SK-N-SH treated with all-trans-retinoic acid at 6 μM for 48 hours (cell line): ENCODE data around the gene WFDC9.

ENCODE experiments used
- ATAC-seq: fragments of 200-7000 bp; cut with Tn5 transposase; 3 replicates; pipeline ENCODE4 v1.9.1; 2020; ENCODE audit warnings: mild to moderate bottlenecking, moderate library complexity
- ARNTL ChIP-seq: fragments of 450-650 bp; formaldehyde crosslinking; IDR thresholded peaks from 2 replicates; pipeline ENCODE4 v1.5.0; 2020; ENCODE audit warnings: low read depth, mild to moderate bottlenecking, moderate library complexity, borderline replicate concordance
- BACH2 ChIP-seq: fragments of 250-450 bp; sonication (Bioruptor Pico); IDR thresholded peaks from 2 replicates; pipeline ENCODE4 v1.9.0; 2021; ENCODE audit warnings: mild to moderate bottlenecking, borderline replicate concordance
- CREB5 ChIP-seq: fragments of 250-450 bp; sonication (Bioruptor Pico); IDR thresholded peaks from 2 replicates; pipeline ENCODE4 v1.5.1; 2020; ENCODE audit warnings: low read depth, mild to moderate bottlenecking, moderate library complexity
- CSDC2 ChIP-seq: fragments of 250-450 bp; sonication (Bioruptor Pico); IDR thresholded peaks from 2 replicates; pipeline ENCODE4 v1.5.0; 2020; ENCODE audit warnings: mild to moderate bottlenecking, moderate library complexity
- CSRNP3 ChIP-seq: fragments of 250-450 bp; sonication (Bioruptor Pico); IDR thresholded peaks from 2 replicates; pipeline ENCODE4 v1.5.1; 2021; ENCODE audit warnings: mild to moderate bottlenecking, moderate library complexity
- GLIS3 ChIP-seq: fragments of 250-450 bp; sonication (Bioruptor Pico); IDR thresholded peaks from 2 replicates; pipeline ENCODE4 v1.5.0; 2020; ENCODE audit warnings: mild to moderate bottlenecking, moderate library complexity
- ISL1 ChIP-seq: fragments of 250-450 bp; sonication (Bioruptor Pico); IDR thresholded peaks from 2 replicates; pipeline ENCODE4 v2.1.2; 2022; ENCODE audit warnings: mild to moderate bottlenecking, moderate library complexity
- OSR1 ChIP-seq: fragments of 250-450 bp; sonication (Bioruptor Pico); IDR thresholded peaks from 2 replicates; pipeline ENCODE4 v1.8.0; 2022; ENCODE audit warnings: moderate library complexity, mild to moderate bottlenecking, inconsistent platforms
- PATZ1 ChIP-seq: fragments of 250-450 bp; sonication (Bioruptor Pico); IDR thresholded peaks from 2 replicates; pipeline ENCODE4 v1.8.0; 2020; ENCODE audit warnings: mild to moderate bottlenecking, moderate library complexity, borderline replicate concordance
- POU6F1 ChIP-seq: fragments of 250-450 bp; sonication (Bioruptor Pico); IDR thresholded peaks from 2 replicates; pipeline ENCODE4 v1.8.0; 2021; ENCODE audit warnings: low read depth, mild to moderate bottlenecking, moderate library complexity, borderline replicate concordance
- PPARA ChIP-seq: fragments of 250-450 bp; sonication (Bioruptor Pico); IDR thresholded peaks from 2 replicates; pipeline ENCODE4 v1.5.0; 2020; ENCODE audit warnings: mild to moderate bottlenecking, borderline replicate concordance
- RARB ChIP-seq: fragments of 250-450 bp; sonication (Bioruptor Pico); IDR thresholded peaks from 2 replicates; pipeline ENCODE4 v1.8.0; 2021; ENCODE audit warnings: mild to moderate bottlenecking, moderate library complexity
- SNAI2 ChIP-seq: fragments of 250-450 bp; sonication (Bioruptor Pico); IDR thresholded peaks from 2 replicates; pipeline ENCODE4 v1.5.0; 2020; ENCODE audit warnings: mild to moderate bottlenecking, moderate library complexity
- TCF4 ChIP-seq: fragments of 250-450 bp; sonication (Bioruptor Pico); IDR thresholded peaks from 2 replicates; pipeline ENCODE4 v1.8.0; 2021; ENCODE audit warnings: mild to moderate bottlenecking, moderate library complexity, borderline replicate concordance
- TOX ChIP-seq: fragments of 250-450 bp; sonication (Bioruptor Pico); IDR thresholded peaks from 2 replicates; pipeline ENCODE4 v1.8.0; 2021; ENCODE audit warnings: mild to moderate bottlenecking, moderate library complexity, borderline replicate concordance
- TSHZ2 ChIP-seq: fragments of 250-450 bp; sonication (Bioruptor Pico); IDR thresholded peaks from 2 replicates; pipeline ENCODE4 v1.5.0; 2020; ENCODE audit warnings: mild to moderate bottlenecking, moderate library complexity
- ZC3H10 ChIP-seq: fragments of 250-450 bp; sonication (Bioruptor Pico); IDR thresholded peaks from 2 replicates; pipeline ENCODE4 v1.5.1; 2021; ENCODE audit warnings: mild to moderate bottlenecking, moderate library complexity
- ZNF565 ChIP-seq: fragments of 450-650 bp; formaldehyde crosslinking; conservative IDR thresholded peaks from 2 replicates; pipeline ENCODE4 v1.5.0; 2020; ENCODE audit warnings: low read depth, mild to moderate bottlenecking, moderate library complexity
- ZNF8 ChIP-seq: fragments of 450-650 bp; formaldehyde crosslinking; IDR thresholded peaks from 2 replicates; pipeline ENCODE4 v1.5.0; 2020; ENCODE audit warnings: mild to moderate bottlenecking, moderate library complexity

Gene WFDC9

GRCh38 chr20:45636513-45636912 lies 5.4 kb upstream of the WFDC9 start (continued):
- TF ChIP-seq CSRNP3 (CRISPR knock-in tag), result no peak

GRCh38 chr20:45630371-45630770 lies 713 bp downstream of the WFDC9 start:
- ATAC-seq, result no peak
- TF ChIP-seq TSHZ2 (no peak), CSDC2 (CRISPR knock-in tag) (no peak), SNAI2 (CRISPR knock-in tag) (no peak), ARNTL (CRISPR knock-in tag) (no peak), ZNF8 (CRISPR knock-in tag) (no peak), RARB (CRISPR knock-in tag) (no peak), OSR1 (no peak), ZNF565 (CRISPR knock-in tag) (no peak), BACH2 (CRISPR knock-in tag) (no peak), CREB5 (no peak)

- TF ChIP-seq PATZ1 (no peak), ZC3H10 (CRISPR knock-in tag) (no peak), POU6F1 (CRISPR knock-in tag) (no peak), SNAI2 (CRISPR knock-in tag) (no peak), CSDC2 (CRISPR knock-in tag) (no peak), ISL1 (CRISPR knock-in tag) (no peak), RARB (CRISPR knock-in tag) (no peak), BACH2 (CRISPR knock-in tag) (no peak), ARNTL (CRISPR knock-in tag) (no peak), CSRNP3 (CRISPR knock-in tag) (no peak), GLIS3 (CRISPR knock-in tag) (no peak), PPARA (no peak), ZNF8 (CRISPR knock-in tag) (no peak), TOX (CRISPR knock-in tag) (no peak), TSHZ2 (no peak), TCF4 (no peak)
- ATAC-seq, result peak; percentile 100
Observed at GRCh38 chr20:45629496-45630100, 1.5 kb downstream of the WFDC9 start, which contains the start of gene WFDC10A. TSS of gene WFDC10A (plus strand) at chr20:45629739. CDS start at chr20:45629814, 75 bp downstream.
